Activated CD8-positive, alpha-beta memory T cell treated with anti-CD3 and anti-CD28 coated beads, Interleukin-2, amount 50 U/mL, for 4 hours (primary cell): ENCODE data around the gene SNX4.
"Not testable (repeated sequence)": the region's sequence is repeated elsewhere in the genome, so short reads cannot be mapped to it uniquely, and the experiment has no call there.

Experiments
- DNase-seq: peaks from one replicate; pipeline ENCODE4 v3.0.0-alpha.2; 2020

Gene SNX4

DNA sequence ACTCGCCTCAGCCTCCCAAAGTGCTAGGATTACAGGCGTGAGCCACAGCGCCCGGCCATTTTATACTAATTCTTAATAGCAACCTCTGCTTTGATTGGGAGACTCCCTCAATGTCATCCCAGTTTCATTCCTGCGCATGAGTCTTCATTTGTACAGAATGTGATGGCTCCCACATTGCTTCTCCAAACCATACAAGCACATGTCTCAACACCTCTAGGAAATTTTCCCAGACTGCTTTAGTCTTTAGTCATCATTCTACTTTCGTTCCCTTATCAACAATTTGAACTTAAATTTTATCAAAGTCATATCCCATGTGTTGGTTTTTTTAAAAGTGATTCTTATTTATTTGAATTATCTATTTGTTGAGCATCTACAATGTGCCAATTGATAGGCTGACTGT lies 58.1 kb downstream of the SNX4 start:
- no peak for DNase-seq

DNA sequence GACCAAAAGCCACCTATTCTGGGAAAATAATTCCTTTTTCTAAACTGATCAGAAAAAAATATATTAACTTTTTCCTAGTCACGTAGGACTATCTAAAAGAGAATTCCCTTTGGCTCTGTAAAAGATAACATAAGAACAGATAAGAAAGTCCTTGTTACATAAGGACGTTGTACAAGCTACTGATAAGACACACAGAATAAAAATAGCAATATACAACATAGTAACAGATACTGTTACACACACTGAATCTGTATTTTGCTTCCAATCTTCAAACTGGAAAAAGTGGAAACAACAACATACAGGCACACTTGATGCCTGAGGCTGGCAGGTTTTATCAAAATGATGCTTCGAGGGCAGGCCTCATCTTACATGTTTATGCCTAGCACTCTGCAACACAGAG lies 59.8 kb downstream of the SNX4 start:
- no peak for DNase-seq

DNA sequence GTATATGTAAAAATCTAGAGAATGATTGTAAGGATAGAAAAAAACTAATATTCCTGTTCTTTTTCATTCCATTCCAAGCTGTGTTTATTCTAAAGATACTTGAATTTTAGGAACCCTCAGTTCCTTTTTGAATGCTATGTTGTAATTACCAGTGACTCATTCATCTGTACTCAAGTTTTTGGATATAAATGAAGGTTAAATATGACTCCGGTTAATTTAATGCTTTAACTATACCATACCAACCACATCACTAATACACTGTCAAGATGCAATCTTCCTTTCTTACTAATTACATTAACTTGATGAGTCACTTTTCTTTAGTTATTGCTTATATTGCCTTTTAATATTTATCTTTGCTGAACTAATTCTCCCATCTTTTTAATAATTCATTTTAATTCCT lies 76.1 kb downstream of the SNX4 start:
- DNase-seq, result no peak

- DNase-seq, result no peak
Observed at GRCh38 chr3:125442506-125442905, 77.5 kb downstream of the SNX4 start.

GRCh38 chr3:125440970-125441369 lies 79.0 kb downstream of the SNX4 start:
- DNase-seq, result no peak

DNA sequence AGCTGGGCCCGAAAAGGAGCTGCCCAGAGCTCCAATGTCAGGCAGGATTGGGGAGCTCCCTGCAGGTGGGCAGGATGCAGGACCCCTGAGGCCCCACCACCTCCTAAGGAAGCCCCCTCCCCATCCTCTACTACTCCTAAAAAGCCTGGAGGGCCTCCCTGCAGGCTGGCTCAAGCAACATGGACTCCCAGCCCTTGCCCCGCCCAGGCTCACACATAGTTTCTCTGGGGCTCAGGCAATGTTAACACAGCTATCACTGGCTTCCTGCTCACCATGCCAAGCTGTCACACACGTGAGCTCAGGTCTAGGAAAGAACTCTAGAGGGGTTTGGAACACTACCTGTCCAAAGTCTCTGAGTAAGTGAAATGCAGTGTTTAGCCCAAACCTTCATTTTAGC lies 79.4 kb downstream of the SNX4 start:
- no peak for DNase-seq

DNA sequence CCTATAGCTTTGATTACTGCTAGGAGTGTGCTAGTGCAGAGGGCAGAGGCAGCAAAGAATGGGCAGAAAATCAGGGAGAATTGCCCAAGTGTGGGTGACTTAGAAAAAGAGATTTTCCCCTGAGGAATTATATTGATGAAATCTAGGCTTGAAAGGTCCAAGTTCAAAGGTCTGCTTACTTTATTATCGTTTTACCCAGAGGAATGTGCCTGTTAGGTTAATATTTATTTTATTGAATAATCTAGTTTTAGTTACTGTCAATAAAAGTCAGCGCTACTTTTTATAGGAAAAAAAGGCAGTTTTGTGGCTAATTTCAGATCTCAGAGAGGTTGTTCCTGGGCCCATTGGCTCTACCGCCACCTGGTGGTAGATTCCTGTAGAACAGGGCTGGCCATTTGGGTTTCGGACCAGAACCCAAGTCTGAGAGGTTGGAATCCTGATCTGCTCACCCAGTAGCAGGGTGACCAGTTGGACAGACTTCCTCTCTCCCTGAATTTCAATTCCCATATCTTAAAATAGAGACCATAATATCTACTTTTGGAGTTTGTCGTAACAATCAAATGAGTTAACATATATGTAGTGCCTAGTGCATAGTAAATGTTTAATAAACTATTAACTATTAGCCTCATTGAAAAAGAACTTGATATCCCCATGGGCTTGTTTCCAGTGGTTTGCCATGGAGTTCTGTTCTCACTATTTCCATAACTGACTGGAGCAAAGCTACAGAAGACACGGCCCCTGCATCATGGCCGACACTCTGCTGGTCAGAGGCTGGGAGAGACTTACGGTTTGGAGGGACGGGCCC lies 82.2 kb downstream of the SNX4 start:
- peak; percentile 68 for DNase-seq

DNA sequence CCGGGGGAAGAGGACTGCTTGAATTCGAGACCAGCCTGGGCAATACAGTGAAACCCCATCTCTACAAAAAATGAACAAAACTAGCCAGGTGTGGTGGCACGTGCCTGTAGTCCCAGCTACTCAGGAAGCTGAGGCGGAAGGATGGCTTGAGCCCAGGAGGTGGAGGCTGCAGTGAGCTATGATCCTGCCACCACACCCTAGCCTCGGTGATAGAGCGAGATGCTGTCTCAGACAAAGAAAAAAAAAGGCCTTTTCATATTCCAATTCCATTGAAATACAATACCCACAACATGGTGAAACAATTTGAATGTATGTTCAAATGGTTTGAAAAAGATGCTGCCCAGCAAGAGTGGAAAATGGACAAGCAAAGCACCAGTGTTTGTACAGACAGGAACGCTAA lies 83.1 kb downstream of the SNX4 start:
- DNase-seq, result no peak

- no peak for DNase-seq
Observed at GRCh38 chr3:125435231-125435630, 84.8 kb downstream of the SNX4 start.

DNA sequence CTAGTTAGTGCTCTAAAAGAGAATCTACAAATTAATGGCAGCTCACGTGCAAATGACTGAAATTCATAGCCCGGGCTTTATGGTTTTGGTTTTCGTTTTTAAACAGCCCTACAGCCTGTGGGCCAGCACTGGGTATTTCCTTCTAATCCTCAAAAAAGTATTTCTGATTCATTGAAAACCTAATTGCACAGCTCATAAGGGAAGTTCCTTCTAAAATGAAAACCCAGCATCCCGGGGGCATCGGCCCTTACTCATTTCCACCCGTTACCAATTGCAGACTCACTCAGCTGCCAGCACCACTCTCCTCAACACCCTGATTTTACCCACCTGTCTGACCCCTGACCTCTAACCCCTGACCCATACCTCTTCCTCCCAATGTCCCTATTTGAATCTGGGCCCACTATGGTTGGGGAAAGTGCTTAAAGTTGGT lies 85.4 kb downstream of the SNX4 start:
- DNase-seq, result no peak

DNA sequence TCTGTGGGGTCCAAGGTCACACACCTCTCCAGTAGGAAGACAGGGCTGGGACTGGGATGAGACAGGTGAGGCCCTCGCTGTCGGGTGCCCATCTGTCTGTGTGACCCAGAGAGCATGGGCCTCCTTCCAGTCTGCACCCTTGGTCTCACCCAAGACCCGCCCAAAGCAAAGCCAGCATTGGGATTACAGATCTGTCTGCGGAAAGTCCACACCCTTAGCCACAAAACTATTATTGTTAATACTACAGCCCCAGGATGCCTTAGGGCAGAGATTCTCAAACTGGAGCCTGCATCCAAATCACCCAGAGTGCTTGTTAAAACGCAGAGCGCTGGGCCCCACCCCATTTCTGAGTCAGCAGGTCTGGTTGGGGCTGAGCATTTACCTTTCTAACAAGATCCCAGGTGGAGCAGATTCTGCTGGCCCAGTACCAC lies 86.4 kb downstream of the SNX4 start:
- DNase-seq, result no peak

- DNase-seq, result no peak
Observed at GRCh38 chr3:125433091-125433534, 86.9 kb downstream of the SNX4 start.

GRCh38 chr3:125431912-125432790 lies 87.9 kb downstream of the SNX4 start:
- no peak for DNase-seq

- DNase-seq, result no peak
Observed at GRCh38 chr3:125431391-125431790, 88.6 kb downstream of the SNX4 start.

GRCh38 chr3:125428216-125428830 lies 91.7 kb downstream of the SNX4 start:
- no peak for DNase-seq

- DNase-seq, result no peak
Observed at GRCh38 chr3:125418306-125418705, 101.7 kb downstream of the SNX4 start.

DNA sequence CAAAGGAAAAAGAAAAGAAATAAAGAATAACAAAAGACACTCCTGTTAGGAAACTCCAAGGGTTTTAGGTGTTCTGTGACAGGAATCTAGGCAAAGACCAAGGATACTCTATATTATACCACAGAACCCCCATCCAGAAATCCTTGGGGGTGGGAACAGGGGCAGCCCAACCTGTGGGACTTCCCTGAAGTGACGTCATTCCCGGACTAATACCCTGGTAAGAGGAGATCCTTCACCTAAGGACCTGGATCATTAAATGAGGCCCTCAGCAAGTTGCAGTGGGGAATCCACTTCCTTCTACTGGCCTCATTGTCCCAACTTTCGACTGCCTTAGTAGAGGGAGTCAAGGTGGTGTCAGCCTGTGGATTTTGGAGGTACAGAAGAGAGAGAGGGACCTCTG lies 103.8 kb downstream of the SNX4 start:
- DNase-seq, result no peak

DNA sequence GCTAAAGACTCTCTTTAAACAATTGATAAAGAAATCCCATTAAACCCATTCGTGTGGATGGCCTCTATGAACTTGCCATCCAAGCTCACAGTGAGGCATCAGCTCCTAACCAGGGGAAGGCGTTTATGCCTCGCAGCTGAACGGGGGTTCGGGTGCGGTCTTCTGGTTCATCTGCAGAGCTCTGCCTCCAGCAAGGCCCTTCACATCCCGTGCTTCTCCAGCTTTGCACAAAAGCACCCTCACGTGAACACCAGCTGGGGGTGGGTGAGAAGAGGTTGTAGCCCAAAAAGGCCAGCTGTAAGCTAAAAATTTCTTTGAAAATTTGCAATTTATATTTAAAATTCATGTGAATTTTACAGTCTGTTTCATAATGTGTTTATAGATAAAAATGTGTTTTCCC lies 105.3 kb downstream of the SNX4 start:
- no peak for DNase-seq

- no peak for DNase-seq
Observed at GRCh38 chr3:125410922-125411321, 109.1 kb downstream of the SNX4 start.

DNA sequence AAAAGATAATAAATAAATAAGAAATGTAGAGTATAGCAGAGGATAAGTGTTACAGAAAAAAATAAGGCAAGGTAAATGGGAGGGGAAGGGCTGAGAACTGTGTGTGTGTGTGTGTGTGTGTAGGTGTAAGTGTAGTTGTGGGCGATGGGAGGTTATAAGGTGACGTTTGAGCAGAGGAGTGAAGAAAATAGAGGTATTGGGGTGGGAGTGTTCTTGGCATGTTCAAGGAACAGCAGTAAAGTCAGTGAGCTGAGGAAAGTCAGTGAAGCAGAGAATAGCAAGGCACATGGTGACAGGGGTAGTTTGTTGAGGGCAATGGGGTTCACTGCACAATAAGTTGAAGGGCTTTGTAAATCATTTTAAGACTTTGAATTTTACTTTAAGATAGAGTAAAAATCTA lies 113.9 kb downstream of the SNX4 start:
- DNase-seq, result no peak

GRCh38 chr3:125405515-125405914 lies 114.5 kb downstream of the SNX4 start:
- not testable (repeated sequence) for DNase-seq

- no peak for DNase-seq
Observed at GRCh38 chr3:125403789-125404188, 116.2 kb downstream of the SNX4 start.

DNA sequence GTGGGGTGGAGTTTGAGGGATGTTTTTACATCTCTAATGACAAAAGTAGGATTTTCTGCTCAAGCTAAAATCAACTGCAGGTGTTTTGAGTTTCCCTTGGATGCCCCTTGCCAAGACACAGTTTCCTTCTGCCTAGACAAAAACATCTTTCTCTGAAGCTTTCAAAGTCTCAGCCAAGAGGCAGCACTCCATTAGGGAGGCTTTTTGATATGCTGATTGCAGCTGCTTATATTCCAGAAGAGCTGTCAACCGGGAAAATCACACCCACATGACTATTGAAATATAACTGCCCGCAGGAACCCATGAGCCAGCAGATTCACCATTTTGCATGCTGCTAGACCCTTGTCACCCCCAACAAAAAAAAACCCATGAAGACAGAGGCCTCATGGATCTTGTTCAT lies 117.4 kb downstream of the SNX4 start:
- DNase-seq, result no peak

GRCh38 chr3:125401402-125401801 lies 118.6 kb downstream of the SNX4 start:
- no peak for DNase-seq
